Measurements from ENCODE around the gene CUL9.

DNA sequence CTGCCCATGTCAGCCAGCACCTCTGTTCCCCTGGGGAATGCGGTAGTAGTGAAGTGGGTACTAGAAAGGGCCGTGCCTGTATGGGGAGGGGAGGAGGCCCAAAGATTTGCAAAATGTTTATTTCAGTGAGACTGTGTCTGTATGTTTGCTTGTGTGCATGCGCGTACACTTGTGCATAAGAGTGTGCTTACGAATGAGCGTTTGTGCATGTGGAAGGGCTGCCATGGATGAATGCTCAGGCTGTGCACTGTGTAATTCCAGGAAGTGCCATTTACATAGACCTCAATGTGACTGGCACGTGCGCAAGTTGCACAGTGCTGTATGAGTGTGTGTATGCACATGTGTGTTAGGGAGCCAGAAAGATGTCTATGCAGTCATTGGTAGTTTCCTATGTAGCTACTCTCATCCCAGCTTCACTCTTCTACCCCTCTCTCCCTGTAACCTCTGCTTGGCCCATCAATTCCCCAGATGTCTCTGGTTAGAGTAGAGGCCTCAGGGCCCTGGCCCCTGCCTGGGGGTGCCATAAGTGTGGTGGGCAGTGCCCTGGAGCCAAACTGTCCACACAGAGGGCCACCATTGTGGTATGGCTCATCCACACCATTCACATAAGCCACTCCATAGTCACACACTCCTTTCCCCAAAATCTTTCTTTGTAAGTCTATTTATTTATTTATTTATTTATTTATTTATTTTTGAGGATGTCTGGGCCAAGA lies 89.3 kb downstream of the CUL9 start:
- TF ChIP-seq, protein P1, sequence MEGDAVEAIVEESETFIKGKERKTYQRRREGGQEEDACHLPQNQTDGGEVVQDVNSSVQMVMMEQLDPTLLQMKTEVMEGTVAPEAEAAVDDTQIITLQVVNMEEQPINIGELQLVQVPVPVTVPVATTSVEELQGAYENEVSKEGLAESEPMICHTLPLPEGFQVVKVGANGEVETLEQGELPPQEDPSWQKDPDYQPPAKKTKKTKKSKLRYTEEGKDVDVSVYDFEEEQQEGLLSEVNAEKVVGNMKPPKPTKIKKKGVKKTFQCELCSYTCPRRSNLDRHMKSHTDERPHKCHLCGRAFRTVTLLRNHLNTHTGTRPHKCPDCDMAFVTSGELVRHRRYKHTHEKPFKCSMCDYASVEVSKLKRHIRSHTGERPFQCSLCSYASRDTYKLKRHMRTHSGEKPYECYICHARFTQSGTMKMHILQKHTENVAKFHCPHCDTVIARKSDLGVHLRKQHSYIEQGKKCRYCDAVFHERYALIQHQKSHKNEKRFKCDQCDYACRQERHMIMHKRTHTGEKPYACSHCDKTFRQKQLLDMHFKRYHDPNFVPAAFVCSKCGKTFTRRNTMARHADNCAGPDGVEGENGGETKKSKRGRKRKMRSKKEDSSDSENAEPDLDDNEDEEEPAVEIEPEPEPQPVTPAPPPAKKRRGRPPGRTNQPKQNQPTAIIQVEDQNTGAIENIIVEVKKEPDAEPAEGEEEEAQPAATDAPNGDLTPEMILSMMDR (IDR thresholded peaks at IDR 0.05; ENCODE audit: insufficient read depth, low read length): no peak
- TF ChIP-seq POLR2AphosphoS5 (IDR thresholded peaks at IDR 0.05; ENCODE audit: low read depth) (no peak), GABPA (IDR thresholded peaks at IDR 0.05; ENCODE audit: low read depth) (no peak)

All from HL-60 (cell line).